ENCODE measurements around the gene PCSK5. TPM values are rescaled to one million over a fixed set of nuclear protein-coding genes. Genes with fewer than 3 reads are reported as not detected.

Gene PCSK5
- total and polyA plus RNA-seq, 2 of the 8 experiments (the other 6 are each of a cell fraction or from before 2014, with no cell fraction given): 5.5 to 10.7 TPM

DNA sequence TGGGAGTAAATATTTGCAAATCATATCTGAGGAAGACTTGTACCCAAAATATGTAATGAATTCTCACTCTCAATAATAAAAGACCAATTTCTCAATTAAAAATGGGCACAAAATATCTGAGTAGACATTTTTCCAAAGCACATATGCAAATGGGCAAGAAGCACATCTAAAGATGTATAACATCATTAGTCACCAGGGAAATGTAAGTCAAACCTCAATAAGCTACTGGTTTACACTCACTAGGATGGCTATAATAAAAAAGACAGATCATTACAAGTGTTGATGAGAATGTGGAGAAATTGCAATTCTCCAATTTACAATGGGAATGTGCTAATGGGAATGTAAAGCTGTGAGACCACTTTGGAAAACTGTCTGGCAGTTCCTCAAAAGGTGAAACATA, 13.9 kb downstream of the PCSK5 start:
- no peaks in the 10 kb centered on the region for H3K9me3 ChIP-seq (ENCODE audit: insufficient read depth in 2 of 2, low read depth in 1 of 2, low read length in 1 of 2)
- ChIA-PET CTCF (ENCODE audit: partially characterized antibody) (interaction anchor here (1.4 kb wide), 1 partner anchor 10 kb away, joined by 3 read pairs; no protein-coding TSS in a partner anchor), POLR2A (ENCODE audit: partially characterized antibody) (no interaction called here)
- no peak overlapping the region for H3K56ac ChIP-seq (replicated peaks; ENCODE audit: insufficient read length, low read depth, low read length)
- no peak overlapping the region for H4K8ac ChIP-seq (ENCODE audit: extremely low read depth, insufficient read depth, low read length)
- H3K79me1 ChIP-seq (ENCODE audit: low read depth, low read length): peaks cover 11% of the 10 kb centered on the region
- DNase-seq (ENCODE audit: low read depth in 1 of 2, low spot score in 2 of 2): no peak
- peaks cover 0 to 5% (median 2%) of the 10 kb centered on the region in 4 experiments; a peak in 1 of 7 replicates for H3K4me1 ChIP-seq (replicated peaks in 1 of 4; ENCODE audit: control insufficient read depth in 3 of 4, insufficient read depth in 4 of 4, low read length in 3 of 4)
- H3K23ac ChIP-seq (ENCODE audit: insufficient read length): no peak overlapping the region
- H4K5ac ChIP-seq (ENCODE audit: insufficient read length, low read depth, low read length): no peak overlapping the region
- H2AFZ ChIP-seq (ENCODE audit: low read length): no peak overlapping the region
- TF ChIP-seq FOSL1 (IDR thresholded peaks at IDR 0.05; ENCODE audit: insufficient read depth, low read depth, low read length) (no peak), CREB1 (IDR thresholded peaks at IDR 0.05) (no peak), HDAC6 (IDR thresholded peaks at IDR 0.05; ENCODE audit: low read depth, low read length) (no peak), EP300 (IDR thresholded peaks at IDR 0.05; ENCODE audit: borderline replicate concordance in 1 of 2, low read depth in 2 of 2, low read length in 2 of 2) (no peak), BACH1 (IDR thresholded peaks at IDR 0.05; ENCODE audit: low read length) (no peak)
- H3K4me3 ChIP-seq (ENCODE audit: extremely low read depth in 1 of 4, insufficient read depth in 2 of 4, low read depth in 3 of 4, low read length in 4 of 4): no peak overlapping the region
- no peak for FAIRE-seq
- H3K79me2 ChIP-seq (ENCODE audit: control insufficient read depth in 1 of 2, insufficient read depth in 2 of 2, low read length in 2 of 2): peaks cover 4 to 60% of the 10 kb centered on the region in 2 experiments; a peak in 3 of 4 replicates
- no peaks in the 10 kb centered on the region for H3K36me3 ChIP-seq (ENCODE audit: control insufficient read depth in 2 of 4, insufficient read depth in 4 of 4, low read length in 3 of 4)
- no peak overlapping the region for H2BK12ac ChIP-seq (ENCODE audit: low read depth, low read length)
- H3K27ac ChIP-seq (ENCODE audit: low read depth, low read length): no peak overlapping the region
- no peak overlapping the region for H2BK20ac ChIP-seq (ENCODE audit: low read length)
- H4K91ac ChIP-seq (replicated peaks; ENCODE audit: insufficient read length, low read length): no peak overlapping the region
- H3K9ac ChIP-seq (replicated peaks in 1 of 4; ENCODE audit: extremely low read depth in 1 of 4, low read depth in 3 of 4, low read length in 3 of 4): no peak overlapping the region
- H3K14ac ChIP-seq (ENCODE audit: insufficient read length): no peak overlapping the region
- H2BK15ac ChIP-seq (ENCODE audit: low read length): no peak overlapping the region
- no peak overlapping the region for H3K4ac ChIP-seq (replicated peaks; ENCODE audit: insufficient read length, low read depth, low read length)
- no peak overlapping the region for H2BK5ac ChIP-seq (ENCODE audit: low read depth, low read length)
- H2AK5ac ChIP-seq (ENCODE audit: low read depth, low read length): no peak overlapping the region
- no peak overlapping the region for H3K4me2 ChIP-seq (ENCODE audit: insufficient read depth in 1 of 2, low read depth in 2 of 2, low read length in 2 of 2)
- no peak overlapping the region for H2BK120ac ChIP-seq (replicated peaks; ENCODE audit: low read depth, low read length)
- no peak overlapping the region for H3K18ac ChIP-seq (ENCODE audit: extremely low read depth, low read length)
- H3K27me3 ChIP-seq (replicated peaks in 1 of 4; ENCODE audit: control insufficient read depth in 3 of 4, extremely low read depth in 1 of 4, insufficient read depth in 3 of 4, low read length in 3 of 4): no peaks in the 10 kb centered on the region
- H4K20me1 ChIP-seq (replicated peaks in 1 of 2; ENCODE audit: control insufficient read depth in 1 of 2, insufficient read depth in 2 of 2, low read length in 2 of 2): no peaks in the 10 kb centered on the region
- H3K23me2 ChIP-seq (ENCODE audit: low read depth, low read length): no peaks in the 10 kb centered on the region
